PC-3 (cell line): ENCODE data around the gene C2CD4A.

Experiments
- EZH2 ChIP-seq: fragments of 300-600 bp; sonication (generic); IDR thresholded peaks from one replicate; pipeline ENCODE4 v1.6.1; 2017; ENCODE audit warnings: antibody characterized with exemption, mild to moderate bottlenecking, low read length; ENCODE audit not compliant: unreplicated experiment
- EZH2phosphoT487 ChIP-seq: fragments of 300-600 bp; sonication (generic); IDR thresholded peaks from 2 replicates; pipeline ENCODE4 v1.6.1; 2018; ENCODE audit warnings: mild to moderate bottlenecking, antibody characterized with exemption, low read length, borderline replicate concordance
- TF ChIP-seq, protein P1 (sequence below): fragments of 300-600 bp; sonication (generic); conservative IDR thresholded peaks from 2 replicates; pipeline ENCODE4 v1.5.1; 2017; ENCODE audit warnings: antibody characterized with exemption, low read depth, mild to moderate bottlenecking, low read length

DNA sequence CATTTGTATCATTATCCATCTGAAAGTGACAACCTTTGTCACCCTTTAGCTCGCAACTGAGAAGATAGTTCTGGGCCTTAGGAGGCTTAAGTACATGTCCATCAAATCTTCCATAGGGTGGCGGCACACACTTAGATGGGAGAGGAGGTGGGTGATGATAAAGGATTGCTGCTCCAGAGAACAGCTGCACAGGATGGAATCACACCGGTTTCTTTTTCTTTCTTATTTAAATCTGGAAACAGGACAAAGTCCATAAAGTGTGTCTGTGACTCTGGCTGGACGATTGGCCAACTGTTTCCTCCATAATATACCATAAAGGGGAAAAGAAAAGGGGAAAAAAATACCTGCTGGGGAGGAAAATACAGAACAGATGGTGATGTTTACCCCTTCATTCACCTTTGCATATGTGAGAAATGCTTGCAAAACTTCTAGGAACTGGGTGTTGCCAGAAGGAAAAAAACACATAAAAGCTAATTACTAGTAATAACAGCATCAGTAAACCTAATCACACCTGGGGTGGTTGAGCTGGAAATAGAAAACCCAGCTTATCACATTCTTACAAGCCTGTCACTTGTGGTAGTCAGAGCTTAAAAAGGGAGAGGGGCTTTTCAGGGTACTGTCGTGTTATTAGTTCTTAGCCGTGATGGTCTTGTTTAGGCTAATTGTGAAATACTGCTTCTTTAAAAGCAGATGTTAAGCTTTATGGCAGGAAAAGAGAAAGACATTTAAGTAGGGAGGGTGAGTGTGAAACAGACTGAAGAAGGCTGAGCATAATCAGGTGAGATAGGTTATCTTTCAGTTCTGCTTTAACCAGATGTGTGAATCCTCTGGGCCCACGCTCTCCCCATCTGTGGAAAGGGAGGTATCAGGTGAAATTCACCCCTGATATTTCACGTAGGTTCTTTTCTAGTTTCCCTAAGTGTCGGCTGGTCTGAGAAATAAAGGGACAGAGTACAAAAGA, 16.7 kb downstream of the C2CD4A start:
- TF ChIP-seq, protein P1, sequence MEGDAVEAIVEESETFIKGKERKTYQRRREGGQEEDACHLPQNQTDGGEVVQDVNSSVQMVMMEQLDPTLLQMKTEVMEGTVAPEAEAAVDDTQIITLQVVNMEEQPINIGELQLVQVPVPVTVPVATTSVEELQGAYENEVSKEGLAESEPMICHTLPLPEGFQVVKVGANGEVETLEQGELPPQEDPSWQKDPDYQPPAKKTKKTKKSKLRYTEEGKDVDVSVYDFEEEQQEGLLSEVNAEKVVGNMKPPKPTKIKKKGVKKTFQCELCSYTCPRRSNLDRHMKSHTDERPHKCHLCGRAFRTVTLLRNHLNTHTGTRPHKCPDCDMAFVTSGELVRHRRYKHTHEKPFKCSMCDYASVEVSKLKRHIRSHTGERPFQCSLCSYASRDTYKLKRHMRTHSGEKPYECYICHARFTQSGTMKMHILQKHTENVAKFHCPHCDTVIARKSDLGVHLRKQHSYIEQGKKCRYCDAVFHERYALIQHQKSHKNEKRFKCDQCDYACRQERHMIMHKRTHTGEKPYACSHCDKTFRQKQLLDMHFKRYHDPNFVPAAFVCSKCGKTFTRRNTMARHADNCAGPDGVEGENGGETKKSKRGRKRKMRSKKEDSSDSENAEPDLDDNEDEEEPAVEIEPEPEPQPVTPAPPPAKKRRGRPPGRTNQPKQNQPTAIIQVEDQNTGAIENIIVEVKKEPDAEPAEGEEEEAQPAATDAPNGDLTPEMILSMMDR = no peak
- no peak for TF ChIP-seq EZH2phosphoT487
- no peak for TF ChIP-seq EZH2
